Mesothelial cell of epicardium (in vitro differentiated cells): ENCODE measurements around the gene TMEM215. TPM values are rescaled to one million over a fixed set of nuclear protein-coding genes. Genes with fewer than 3 reads are reported as not detected.

ENCODE experiments used
- total RNA-seq: library from RNA; stranded (reverse); gene quantifications from 3 replicates; pipeline ENCODE4 v1.2.1, GENCODE V29; 2021

Gene TMEM215
- total RNA-seq, 1 donor from 2014 or later = not detected

Other genes starting within 250 kb of the TMEM215 start
- gene SMIM27, start 231.2 kb upstream of the TMEM215 start, total RNA-seq = 8.3 to 11.1 TPM (median 9.5 TPM) in 3 replicates
- gene TOPORS, start 231.0 kb upstream of the TMEM215 start, total RNA-seq = 21.9 to 23.3 TPM (median 22.8 TPM) in 3 replicates
- 36.7 to 38.4 TPM (median 36.9 TPM) in 3 replicates for gene NDUFB6, start 210.4 kb upstream of the TMEM215 start, total RNA-seq
- gene TAF1L, start 147.9 kb upstream of the TMEM215 start, total RNA-seq = 0.05 TPM in 1 of 3 replicates, not detected in the others
- 34.2 to 37.7 TPM (median 34.7 TPM) in 3 replicates for gene APTX, start 218.1 kb downstream of the TMEM215 start, total RNA-seq
- gene DNAJA1, start 241.7 kb downstream of the TMEM215 start, total RNA-seq = 151 to 161 TPM (median 157 TPM) in 3 replicates